C4-2B (cell line): Measurements from ENCODE around the gene SPATA21.
"Not testable (repeated sequence)": the region's sequence is repeated elsewhere in the genome, so short reads cannot be mapped to it uniquely, and the experiment has no call there.

Experiments
- H3K27ac ChIP-seq: fragments of 450-650 bp; 2 replicates; pipeline ENCODE4 v1.5.1; 2017
- CTCF ChIP-seq: fragments of 450-650 bp; conservative IDR thresholded peaks from 2 replicates; pipeline ENCODE4 v1.5.1; 2017; ENCODE audit warnings: mild to moderate bottlenecking
- ZFX ChIP-seq: fragments of 450-650 bp; IDR thresholded peaks from 2 replicates; pipeline ENCODE4 v1.6.1; 2017

SPATA21 gene

GRCh38 chr1:16369821-16370220 is 67.4 kb downstream of the SPATA21 start:
- TF ChIP-seq ZFX (no peak), CTCF (no peak)
- H3K27ac ChIP-seq = no peak overlapping the region

- H3K27ac ChIP-seq = peak overlapping the region; percentile 88
- TF ChIP-seq ZFX = no peak
- TF ChIP-seq CTCF = no peak
Observed at GRCh38 chr1:16367968-16368890, 69.0 kb downstream of the SPATA21 start.

GRCh38 chr1:16367258-16367967 is 69.8 kb downstream of the SPATA21 start:
- TF ChIP-seq CTCF (no peak), ZFX (peak; percentile 97)
- peak overlapping the region; percentile 88 for H3K27ac ChIP-seq

- H3K27ac ChIP-seq = peak within 1 kb of the TSS; percentile 88
- no peak for TF ChIP-seq CTCF
- TF ChIP-seq ZFX = no peak
Observed at GRCh38 chr1:16366722-16367257, 70.4 kb downstream of the SPATA21 start, which contains the start of gene SZRD1. SZRD1 (plus strand) TSS chr1:16367242; CDS start chr1:16367258, 16 bp downstream.

- not testable (repeated sequence) for H3K27ac ChIP-seq
Observed at GRCh38 chr1:16365146-16365498, 72.1 kb downstream of the SPATA21 start.

GRCh38 chr1:16356867-16357266 is 80.4 kb downstream of the SPATA21 start:
- TF ChIP-seq ZFX (no peak), CTCF (no peak)
- H3K27ac ChIP-seq = no peak overlapping the region

- TF ChIP-seq CTCF (no peak), ZFX (no peak)
- no peak overlapping the region for H3K27ac ChIP-seq
Observed at GRCh38 chr1:16354619-16355018, 82.6 kb downstream of the SPATA21 start.
